Trophoblast cell (in vitro differentiated cells and primary cell): ENCODE measurements around the gene NDC1. TPM values are rescaled to one million over a fixed set of nuclear protein-coding genes. Genes with fewer than 3 reads are reported as not detected.
"Not testable (repeated sequence)": the region's sequence is repeated elsewhere in the genome, so short reads cannot be mapped to it uniquely, and the experiment has no call there.

Source experiments
- DNase-seq, 2 donors: peaks; one replicate each; pipeline ENCODE4 v3.0.0-alpha.2; 2016
- H2AFZ ChIP-seq: 2 replicates; pipeline ENCODE4 v1.6.1; 2013; ENCODE audit warnings: low read length, moderate library complexity, mild to moderate bottlenecking; ENCODE audit not compliant: insufficient read depth, poor library complexity
- H2AK5ac ChIP-seq: 2 replicates; pipeline ENCODE4 v1.6.1; 2013; ENCODE audit warnings: mild to moderate bottlenecking, low read length
- H2BK120ac ChIP-seq: 2 replicates; pipeline ENCODE4 v1.6.1; 2013; ENCODE audit warnings: low read length, mild to moderate bottlenecking, moderate library complexity; ENCODE audit not compliant: insufficient read depth, poor library complexity
- H2BK12ac ChIP-seq: 2 replicates; pipeline ENCODE4 v1.6.1; 2013; ENCODE audit warnings: mild to moderate bottlenecking, low read length, moderate library complexity
- H2BK5ac ChIP-seq: 2 replicates; pipeline ENCODE4 v1.6.1; 2013; ENCODE audit warnings: low read length, low read depth, moderate library complexity, mild to moderate bottlenecking; ENCODE audit not compliant: poor library complexity
- H3K14ac ChIP-seq: 2 replicates; pipeline ENCODE4 v1.6.1; 2013; ENCODE audit warnings: mild to moderate bottlenecking, low read length
- H3K18ac ChIP-seq: 2 replicates; pipeline ENCODE4 v1.6.1; 2013; ENCODE audit warnings: mild to moderate bottlenecking, low read length
- H3K23ac ChIP-seq: 2 replicates; pipeline ENCODE4 v1.6.1; 2013; ENCODE audit warnings: low read length
- H3K27ac ChIP-seq: 2 replicates; pipeline ENCODE4 v1.5.1; 2013; ENCODE audit warnings: low read depth, mild to moderate bottlenecking, inconsistent platforms, low read length, moderate library complexity
- H3K27me3 ChIP-seq: 2 replicates; pipeline ENCODE4 v1.6.1; 2013; ENCODE audit warnings: inconsistent platforms, mild to moderate bottlenecking, low read length, moderate library complexity; ENCODE audit not compliant: insufficient read depth
- H3K36me3 ChIP-seq, 2 experiments: 1 replicate in 1 of 2; 2 replicates in 1 of 2; pipeline ENCODE4 v1.6.1; 2013; ENCODE audit warnings: low read length in 2 of 2, mild to moderate bottlenecking in 2 of 2, moderate library complexity in 1 of 2; ENCODE audit not compliant: insufficient read depth in 2 of 2, control insufficient read depth in 1 of 2
- H3K4ac ChIP-seq: 2 replicates; pipeline ENCODE4 v1.6.1; 2013; ENCODE audit warnings: low read depth, mild to moderate bottlenecking, low read length, moderate library complexity
- H3K4me1 ChIP-seq, 2 experiments: 1 replicate in 1 of 2; 2 replicates in 1 of 2; pipeline ENCODE4 v1.6.1; 2013; ENCODE audit warnings: low read length in 2 of 2, mild to moderate bottlenecking in 2 of 2, moderate library complexity in 1 of 2; ENCODE audit not compliant: insufficient read depth in 2 of 2, control insufficient read depth in 1 of 2
- H3K4me2 ChIP-seq: 2 replicates; pipeline ENCODE4 v1.6.1; 2013; ENCODE audit warnings: inconsistent platforms, mild to moderate bottlenecking, low read length, moderate library complexity
- H3K4me3 ChIP-seq: 2 replicates; pipeline ENCODE4 v1.5.1; 2013; ENCODE audit warnings: mild to moderate bottlenecking, low read depth, low read length, inconsistent platforms
- H3K79me1 ChIP-seq: one replicate; pipeline ENCODE4 v1.6.1; 2013; ENCODE audit warnings: low read length
- H3K79me2 ChIP-seq: 2 replicates; pipeline ENCODE4 v1.6.1; 2013; ENCODE audit warnings: low read length, mild to moderate bottlenecking; ENCODE audit not compliant: control insufficient read depth, insufficient read depth, poor library complexity
- H3K9ac ChIP-seq: 2 replicates; pipeline ENCODE4 v1.6.1; 2013; ENCODE audit warnings: mild to moderate bottlenecking, low read length
- H3K9me3 ChIP-seq: 2 replicates; pipeline ENCODE4 v1.6.1; 2013; ENCODE audit warnings: low read depth, mild to moderate bottlenecking, control low read depth, inconsistent platforms, low read length; ENCODE audit not compliant: insufficient read depth
- H4K12ac ChIP-seq: 2 replicates; pipeline ENCODE4 v1.6.1; 2013; ENCODE audit warnings: low read depth, mild to moderate bottlenecking, low read length, moderate library complexity
- H4K8ac ChIP-seq: 2 replicates; pipeline ENCODE4 v1.6.1; 2013; ENCODE audit warnings: low read depth, mild to moderate bottlenecking, low read length, moderate library complexity
- H4K91ac ChIP-seq: one replicate; pipeline ENCODE4 v1.6.1; 2013; ENCODE audit warnings: low read depth, mild to moderate bottlenecking, low read length, moderate library complexity
- WGBS: extraction: QIAGEN DNeasy Blood & Tissue Kit; methylation state at CpG from one replicate; pipeline ENCODE4 v1.1.7; 2013; ENCODE audit warnings: missing lambda C conversion rate; ENCODE audit not compliant: insufficient read length, insufficient coverage; ENCODE audit errors: extremely low coverage; 5-methylcytosine and 5-hydroxymethylcytosine counted together
- polyA plus RNA-seq: library from polyadenylated mRNA; stranded (reverse); fragments of 200-250 nt; gene quantifications from 2 replicates; pipeline ENCODE4 v1.2.3, GENCODE V29; 2013

NDC1 gene
- polyA plus RNA-seq = 17.4 TPM in 2 replicates

GRCh38 chr1:53837924-53838653 is at the start of gene NDC1:
Gene NDC1 (minus strand): TSS chr1:53838296. CDS start chr1:53838261, 35 bp downstream.
- Histone ChIP-seq H3K27ac (peak within 1 kb of the TSS; percentile 87), H3K9ac (peak within 1 kb of the TSS; percentile 83)

GRCh38 chr1:53883600-53883999 is 45.5 kb upstream of the NDC1 start:
- not testable (repeated sequence) for H3K4ac ChIP-seq, H3K23ac ChIP-seq, H2BK5ac ChIP-seq, H4K8ac ChIP-seq, H3K9ac ChIP-seq, H3K79me2 ChIP-seq, DNase-seq, H4K91ac ChIP-seq, H2BK120ac ChIP-seq, H3K4me3 ChIP-seq, H3K36me3 ChIP-seq, H3K9me3 ChIP-seq, H3K4me2 ChIP-seq, H3K18ac ChIP-seq, H2BK12ac ChIP-seq, H3K27ac ChIP-seq, H3K14ac ChIP-seq, H2AK5ac ChIP-seq, H4K12ac ChIP-seq, H3K27me3 ChIP-seq, H3K4me1 ChIP-seq, H2AFZ ChIP-seq, H3K79me1 ChIP-seq
- WGBS = no CpG with 5 or more reads among the region's 6 CpGs

More at GRCh38 chr1:53837924-53838653, at the start of gene NDC1:
- H3K18ac ChIP-seq = peak within 1 kb of the TSS; percentile 10
- H3K79me2 ChIP-seq = peaks cover 4% of the 10 kb centered on the region
- peak; percentile 85 to 87 for DNase-seq
- H3K79me1 ChIP-seq = peaks cover 6% of the 10 kb centered on the region
- H3K4ac ChIP-seq = peak within 1 kb of the TSS; percentile 60
- peak within 1 kb of the TSS; percentile 5 for H2BK120ac ChIP-seq
- H3K9me3 ChIP-seq = peaks cover 3% of the 10 kb centered on the region
- peak within 1 kb of the TSS; percentile 98 for H3K4me3 ChIP-seq
- H2AK5ac ChIP-seq = no peak within 1 kb of the TSS
- H3K27me3 ChIP-seq = no peaks in the 10 kb centered on the region
- H4K91ac ChIP-seq = peak within 1 kb of the TSS; percentile 52
- no peaks in the 10 kb centered on the region for H3K36me3 ChIP-seq
- WGBS = no CpG with 5 or more reads among the region's 59 CpGs
- peak within 1 kb of the TSS; percentile 39 for H4K12ac ChIP-seq
- peak within 1 kb of the TSS; percentile 92 for H3K4me2 ChIP-seq
- H3K23ac ChIP-seq = no peak within 1 kb of the TSS
- H3K4me1 ChIP-seq = peaks cover 0 to 3% of the 10 kb centered on the region in 2 experiments
- peak within 1 kb of the TSS; percentile 16 for H3K14ac ChIP-seq
- peak within 1 kb of the TSS; percentile 24 for H2AFZ ChIP-seq
- H2BK5ac ChIP-seq = peak within 1 kb of the TSS; percentile 32
- no peak within 1 kb of the TSS for H2BK12ac ChIP-seq
- peak within 1 kb of the TSS; percentile 61 for H4K8ac ChIP-seq

- H3K9ac ChIP-seq, H3K4me1 ChIP-seq, H2BK5ac ChIP-seq, H2AFZ ChIP-seq, H3K14ac ChIP-seq, H3K79me2 ChIP-seq, H3K27ac ChIP-seq, H4K8ac ChIP-seq, H3K4ac ChIP-seq, DNase-seq, H3K27me3 ChIP-seq, H2BK120ac ChIP-seq, H4K91ac ChIP-seq, H3K18ac ChIP-seq, H3K23ac ChIP-seq, H3K79me1 ChIP-seq, H2BK12ac ChIP-seq, H3K9me3 ChIP-seq, H3K4me2 ChIP-seq, H2AK5ac ChIP-seq, H3K4me3 ChIP-seq, H4K12ac ChIP-seq: not testable (repeated sequence)
- WGBS = no CpG with 5 or more reads among the region's 2 CpGs
- H3K36me3 ChIP-seq = peaks cover 8 to 12% of the 10 kb centered on the region in 2 experiments
Observed at GRCh38 chr1:53881853-53882252, 43.8 kb upstream of the NDC1 start.

- Histone ChIP-seq H3K18ac (no peak overlapping the region), H4K12ac (no peak overlapping the region), H2BK12ac (no peak overlapping the region), H3K4me3 (no peak overlapping the region), H3K79me1 (no peaks in the 10 kb centered on the region), H2AK5ac (no peak overlapping the region), H3K36me3 (peaks cover 4 to 12% of the 10 kb centered on the region in 2 experiments), H3K4me1 (no peaks in the 10 kb centered on the region), H3K14ac (no peak overlapping the region), H2AFZ (no peak overlapping the region), H3K4ac (no peak overlapping the region), H3K9ac (no peak overlapping the region), H3K23ac (no peak overlapping the region), H3K27me3 (no peaks in the 10 kb centered on the region), H3K4me2 (no peak overlapping the region), H4K8ac (no peak overlapping the region), H3K79me2 (no peaks in the 10 kb centered on the region), H2BK120ac (no peak overlapping the region), H3K9me3 (no peaks in the 10 kb centered on the region), H3K27ac (no peak overlapping the region), H4K91ac (no peak overlapping the region), H2BK5ac (no peak overlapping the region)
- WGBS = no CpG with 5 or more reads among the region's 5 CpGs
- peak in 1 of 2 donors; percentile 77 for DNase-seq
Observed at GRCh38 chr1:53878492-53879105, 40.5 kb upstream of the NDC1 start.
